Stimulated activated CD8-positive, alpha-beta memory T cell treated with anti-CD3 and anti-CD28 coated beads, Interleukin-15, amount 100 ng/mL, for 24 hours (primary cell): ENCODE measurements around the gene HSD17B14.
"Not testable (repeated sequence)": the region's sequence is repeated elsewhere in the genome, so short reads cannot be mapped to it uniquely, and the experiment has no call there.

Experiments
- DNase-seq: peaks from one replicate; pipeline ENCODE4 v3.0.0-alpha.2; 2020; ENCODE audit warnings: low read depth

Gene HSD17B14

GRCh38 chr19:48867123-48867745 is 30.9 kb upstream of the HSD17B14 start:
- DNase-seq: no peak

GRCh38 chr19:48866692-48867091 is 30.4 kb upstream of the HSD17B14 start:
- DNase-seq: no peak

GRCh38 chr19:48862827-48863226 is 26.5 kb upstream of the HSD17B14 start:
- DNase-seq: no peak

DNA sequence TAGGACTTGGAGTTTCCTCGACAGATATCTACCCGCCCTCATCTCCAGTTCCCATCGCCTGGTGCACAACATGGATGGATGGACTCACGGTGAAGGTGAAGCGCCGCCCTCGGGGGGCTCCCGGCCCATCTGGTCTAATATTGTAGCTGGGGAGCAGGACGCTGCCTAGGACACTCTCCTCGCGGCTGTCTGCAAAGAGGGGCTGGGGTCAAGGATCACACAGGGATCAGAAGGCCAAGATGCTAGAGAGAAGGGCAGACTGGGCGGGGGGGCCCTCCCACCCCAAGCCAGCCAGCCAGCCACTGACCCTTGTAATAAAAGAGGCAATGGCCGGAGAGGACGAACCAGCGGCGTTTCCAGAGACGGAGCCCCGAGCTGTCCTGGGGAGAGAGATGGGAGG is 25.0 kb upstream of the HSD17B14 start:
- no peak for DNase-seq

GRCh38 chr19:48859711-48860572 is 23.7 kb upstream of the HSD17B14 start:
- DNase-seq: no peak

DNA sequence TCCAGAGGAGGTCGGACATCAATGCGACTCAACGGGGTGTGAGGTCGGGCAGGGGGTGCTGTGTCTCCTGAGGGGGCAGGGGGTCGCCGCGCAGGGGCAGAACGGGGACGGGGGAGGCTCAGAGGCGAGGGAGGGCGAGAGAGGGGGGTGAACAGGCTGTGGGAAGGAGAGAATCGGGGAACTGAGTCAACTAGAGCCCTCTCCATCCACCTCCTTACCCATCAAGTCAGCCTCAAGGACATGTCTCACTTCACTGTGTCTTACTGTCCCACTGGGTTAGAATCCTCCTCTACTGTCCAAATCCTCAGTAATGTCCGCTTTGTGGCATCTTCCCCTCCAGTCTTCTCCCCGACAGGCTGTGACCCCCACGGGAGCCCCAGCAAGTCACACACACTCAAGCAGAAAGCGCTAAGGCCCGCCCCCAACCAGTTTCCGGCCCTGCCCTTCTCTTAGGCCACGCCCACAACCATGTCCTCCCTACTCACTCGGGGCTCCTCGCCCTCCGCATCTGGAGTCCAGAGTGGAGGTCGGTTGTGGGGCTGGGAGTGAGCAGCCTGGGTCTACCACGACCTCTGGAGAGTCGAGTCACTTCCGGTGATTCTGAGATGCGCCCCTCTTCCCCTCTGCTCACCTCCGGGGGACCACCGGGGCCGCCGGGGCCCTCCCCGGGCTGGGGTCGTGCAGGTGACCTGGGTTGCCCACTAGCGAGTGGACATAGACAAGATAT is 22.9 kb upstream of the HSD17B14 start:
- DNase-seq: peak; percentile 53

GRCh38 chr19:48856921-48857320 is 20.6 kb upstream of the HSD17B14 start:
- DNase-seq: no peak

DNA sequence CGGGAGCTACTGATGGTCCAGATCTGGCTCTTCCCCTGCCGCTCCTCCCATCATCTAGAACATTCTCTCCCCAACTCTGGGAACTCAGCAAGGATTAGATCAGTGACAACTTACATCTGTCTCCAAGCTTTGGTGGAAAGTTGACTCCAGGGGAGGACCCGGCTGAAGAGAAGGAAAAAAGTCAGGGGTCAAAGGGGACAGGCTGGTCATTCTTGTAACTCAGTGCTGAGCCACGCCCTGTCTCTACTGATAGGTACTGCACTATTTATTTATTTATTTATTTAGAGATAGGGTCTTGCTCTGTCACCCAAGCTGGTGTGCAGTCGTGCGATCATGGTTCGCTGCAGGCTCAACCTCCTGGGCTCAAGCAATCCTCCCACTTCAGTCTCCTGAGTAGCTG is 17.8 kb upstream of the HSD17B14 start:
- no peak for DNase-seq

DNA sequence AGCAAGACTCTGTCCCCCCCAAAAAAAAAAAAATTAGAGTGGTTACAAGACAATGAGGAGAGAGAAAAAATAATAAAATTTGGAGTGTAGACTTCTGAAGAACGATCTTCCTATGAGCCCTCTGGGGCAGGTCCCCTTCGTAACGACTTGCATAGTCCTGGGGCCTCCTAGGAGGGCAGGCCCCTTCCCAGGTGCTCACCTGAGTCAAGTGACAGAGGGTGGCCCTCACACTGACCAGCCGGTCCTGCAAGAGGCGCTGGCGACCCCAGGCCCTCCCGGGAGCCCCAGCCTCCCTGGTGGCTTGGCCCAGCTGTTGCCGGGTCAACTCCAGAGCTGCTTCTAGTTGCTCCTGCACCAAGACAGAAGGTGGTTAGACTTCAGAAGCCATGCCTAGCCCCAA is 17.2 kb upstream of the HSD17B14 start:
- no peak for DNase-seq

DNA sequence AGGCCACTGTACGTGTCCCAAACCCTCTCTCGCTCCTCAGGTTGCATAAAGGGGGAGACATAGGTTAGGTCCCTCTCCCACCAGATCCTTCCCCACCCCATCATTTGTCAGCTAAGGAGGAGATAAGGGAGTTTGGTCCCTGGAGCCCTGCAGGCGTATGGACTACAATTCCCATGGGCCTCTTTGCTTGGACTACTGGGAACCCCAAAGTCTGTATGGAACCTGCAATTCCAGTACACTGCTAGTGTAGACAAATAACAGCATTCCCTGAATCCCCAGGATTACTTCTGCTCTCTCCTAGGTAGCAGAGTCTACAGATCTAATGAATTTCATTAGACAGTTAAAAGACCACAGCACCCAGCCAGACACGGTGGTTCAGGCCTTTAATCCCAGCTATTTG is 16.0 kb upstream of the HSD17B14 start:
- DNase-seq: no peak

DNA sequence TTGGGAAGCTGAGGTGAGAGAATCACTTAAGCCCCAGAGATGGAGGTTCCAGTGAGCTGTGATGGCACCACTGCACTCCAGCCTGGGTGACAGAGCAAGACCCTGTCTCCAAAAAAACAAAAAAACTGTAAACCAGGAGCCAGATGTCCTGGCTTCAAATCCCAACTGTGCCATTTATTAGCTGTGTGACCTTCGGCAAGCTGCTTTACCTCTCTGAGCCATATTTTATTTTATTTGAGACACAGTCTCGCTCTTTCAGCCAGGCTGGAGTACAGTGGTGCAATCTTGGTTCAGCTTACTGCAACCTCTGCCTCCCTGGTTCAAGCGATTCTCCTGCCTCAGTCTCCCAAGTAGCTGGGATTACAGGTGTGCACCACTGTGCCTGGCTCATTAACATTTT is 10.4 kb upstream of the HSD17B14 start:
- not testable (repeated sequence) for DNase-seq

- DNase-seq: no peak
These were observed 9.1 kb upstream of the HSD17B14 start for GRCh38 chr19:48845384-48845783.

DNA sequence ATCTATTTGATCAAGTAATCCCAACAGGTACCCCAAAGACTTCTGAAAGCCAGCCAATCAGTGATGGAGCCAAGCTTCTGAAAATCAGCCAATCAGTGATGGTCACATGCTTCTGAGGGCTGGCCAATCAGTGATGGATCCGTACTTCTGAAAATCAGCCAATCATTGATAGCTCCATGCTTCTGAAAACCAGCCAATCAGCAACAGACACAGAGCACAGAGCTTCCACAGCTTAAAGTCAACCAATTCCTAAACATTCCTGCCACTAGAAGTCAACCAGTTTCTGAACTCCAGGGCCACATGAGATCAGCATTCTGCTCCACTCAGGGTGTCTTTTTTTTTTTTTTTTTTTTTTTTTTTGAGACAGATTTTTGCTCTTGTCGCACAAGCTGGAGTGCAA is 8.2 kb upstream of the HSD17B14 start:
- no peak for DNase-seq

GRCh38 chr19:48842789-48843162 is 6.5 kb upstream of the HSD17B14 start:
- no peak for DNase-seq

- DNase-seq: no peak
These were observed 5.3 kb upstream of the HSD17B14 start for GRCh38 chr19:48841571-48841970.

DNA sequence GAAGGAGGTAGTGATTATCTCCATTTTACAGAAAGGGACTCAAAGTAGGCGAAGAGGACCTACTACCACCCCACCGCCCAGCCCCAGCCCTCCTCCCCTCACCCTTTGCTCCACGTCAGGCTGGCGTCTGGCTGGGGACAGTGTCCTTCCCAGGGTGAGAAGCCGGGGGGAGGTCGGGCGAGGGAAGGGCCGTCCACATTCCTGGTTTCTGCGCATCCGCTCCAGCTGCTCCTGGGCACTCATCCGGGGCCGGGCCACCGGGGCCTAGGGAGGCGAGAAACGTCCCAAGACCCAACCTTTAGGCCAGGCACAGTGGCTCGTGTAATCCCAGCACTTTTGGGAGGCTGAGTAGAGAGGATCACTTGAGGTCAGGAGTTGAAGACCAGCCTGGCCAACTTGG is 4.8 kb upstream of the HSD17B14 start:
- no peak for DNase-seq

DNA sequence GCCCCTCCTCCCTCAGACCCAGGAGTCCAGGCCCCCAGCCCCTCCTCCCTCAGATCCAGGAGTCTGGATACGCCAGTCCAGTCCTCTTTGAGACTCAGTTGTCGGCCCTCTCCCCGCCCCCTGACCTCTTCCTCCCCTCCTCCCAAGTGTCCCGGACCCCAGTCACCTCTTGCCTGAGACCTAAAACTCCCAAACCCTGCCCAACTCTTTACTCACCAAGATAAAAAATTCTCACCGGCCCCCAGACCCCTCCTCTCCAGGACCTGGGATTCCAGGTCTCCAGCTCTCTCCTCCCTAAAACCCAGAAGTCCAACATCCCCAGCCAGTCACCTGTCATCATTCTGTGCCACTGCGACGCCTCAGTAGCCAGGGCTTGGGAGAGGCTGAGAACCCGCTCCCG is 1.4 kb upstream of the HSD17B14 start:
- DNase-seq: no peak

DNA sequence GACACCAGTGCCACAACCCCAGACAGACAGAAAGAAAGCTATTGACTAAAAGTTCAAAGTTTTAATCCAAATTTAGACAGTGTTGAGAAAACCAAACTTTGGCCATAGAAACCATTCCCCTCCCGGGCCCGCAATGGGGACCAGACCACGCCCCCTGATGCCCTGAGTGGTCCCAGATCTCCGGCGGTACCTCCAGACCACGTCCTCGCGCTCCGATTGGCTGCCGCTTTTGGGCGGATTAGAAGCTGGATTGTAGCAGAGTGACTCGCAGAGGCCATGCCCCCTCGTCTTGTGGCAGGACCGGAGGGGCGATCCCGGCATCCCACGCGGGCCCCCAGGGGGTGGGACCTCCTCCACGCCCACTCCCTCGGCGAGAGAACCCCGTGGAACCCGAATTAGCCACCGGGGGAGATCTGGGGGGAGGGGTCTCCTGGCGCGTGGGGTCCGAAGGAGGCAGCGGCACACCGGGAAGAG is 797 bp upstream of the HSD17B14 start:
- DNase-seq: peak; percentile 55

GRCh38 chr19:48835734-48836088 is 580 bp downstream of the HSD17B14 start:
- DNase-seq: peak; percentile 74

GRCh38 chr19:48833977-48834376 is 2.3 kb downstream of the HSD17B14 start:
- DNase-seq: no peak

DNA sequence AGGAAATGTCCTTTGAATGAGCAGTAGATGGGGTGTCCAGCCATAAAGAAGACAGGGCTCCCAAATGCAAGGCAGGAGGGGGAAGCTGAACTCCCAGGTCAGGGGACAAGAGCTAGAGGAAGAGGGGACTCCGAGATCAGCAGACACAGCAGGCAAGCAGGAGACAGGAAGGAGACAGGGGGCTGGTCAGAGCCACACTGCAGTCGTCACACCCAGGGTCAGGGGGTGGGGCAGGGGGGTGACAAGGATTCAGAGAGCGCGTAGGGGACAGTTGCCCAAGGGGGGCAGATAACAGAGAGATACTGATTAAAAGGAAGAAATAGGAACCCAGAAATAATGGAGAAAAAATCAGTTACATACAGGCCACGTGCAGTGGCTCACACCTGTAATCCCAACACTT is 3.2 kb downstream of the HSD17B14 start:
- DNase-seq: no peak

DNA sequence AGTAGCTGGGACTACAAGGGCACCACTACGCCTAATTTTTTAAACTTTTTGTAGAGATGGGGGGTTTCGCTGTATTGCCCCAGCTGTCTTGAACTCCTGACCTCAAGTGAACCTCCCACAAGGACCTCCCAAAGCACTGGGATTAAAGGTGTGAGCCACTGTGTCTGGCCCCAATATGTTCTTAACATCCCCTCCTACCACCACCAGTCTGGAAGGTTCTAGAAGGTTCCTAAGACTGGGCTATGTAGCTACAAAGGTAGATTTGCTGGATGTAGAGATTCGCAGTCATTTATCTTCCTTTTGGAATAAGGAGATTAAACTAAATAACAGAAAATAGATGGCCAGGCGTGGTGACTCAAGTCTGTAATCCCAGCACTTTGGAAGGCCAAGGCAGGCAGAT is 5.3 kb downstream of the HSD17B14 start:
- DNase-seq: no peak

DNA sequence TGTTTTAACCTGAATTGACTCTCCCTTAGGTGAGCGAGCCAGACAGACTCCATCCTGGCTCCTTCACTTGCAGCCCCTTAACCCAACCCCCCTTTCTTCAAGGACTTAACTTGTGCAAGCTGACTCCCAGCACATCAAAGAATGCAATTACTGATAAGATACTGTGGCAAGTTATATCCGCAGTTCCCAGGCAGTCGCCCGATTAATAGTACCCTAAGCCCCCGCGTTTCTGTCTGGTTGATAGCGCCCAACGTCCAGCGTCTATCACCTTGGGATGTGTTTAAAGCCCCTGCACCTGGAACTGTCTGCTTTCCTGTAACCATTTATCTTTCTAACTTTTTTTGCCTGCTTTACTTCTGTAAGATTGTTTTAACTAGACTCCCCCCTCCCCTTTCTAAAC is 6.2 kb downstream of the HSD17B14 start:
- no peak for DNase-seq
